Epithelial cell of proximal tubule (primary cell): ENCODE results near the gene TMEM94. TPM values are rescaled to one million over a fixed set of nuclear protein-coding genes. Genes with fewer than 3 reads are reported as not detected.

Source experiments
- DNase-seq: peaks from one replicate; pipeline ENCODE4 v3.0.0-alpha.2; 2011; ENCODE audit warnings: low read depth
- H3K4me3 ChIP-seq: 2 replicates; pipeline ENCODE4 v1.5.1; 2011; ENCODE audit warnings: low read depth, mild to moderate bottlenecking, low read length
- total RNA-seq: library from RNA; depleted of rRNA; stranded (reverse); fragments of >200 nt; gene quantifications from 2 replicates; pipeline ENCODE4 v1.2.3, GENCODE V29; 2015
- TF ChIP-seq, protein P1 (sequence below): conservative IDR thresholded peaks from 2 replicates; pipeline ENCODE4 v1.5.1; 2012; ENCODE audit warnings: low read depth, mild to moderate bottlenecking, low read length

The TMEM94 gene
- total RNA-seq, 1 donor from 2014 or later: 65.3 TPM

GRCh38 chr17:75499313-75500022 is 43.0 kb downstream of the TMEM94 start:
- TF ChIP-seq, protein P1, sequence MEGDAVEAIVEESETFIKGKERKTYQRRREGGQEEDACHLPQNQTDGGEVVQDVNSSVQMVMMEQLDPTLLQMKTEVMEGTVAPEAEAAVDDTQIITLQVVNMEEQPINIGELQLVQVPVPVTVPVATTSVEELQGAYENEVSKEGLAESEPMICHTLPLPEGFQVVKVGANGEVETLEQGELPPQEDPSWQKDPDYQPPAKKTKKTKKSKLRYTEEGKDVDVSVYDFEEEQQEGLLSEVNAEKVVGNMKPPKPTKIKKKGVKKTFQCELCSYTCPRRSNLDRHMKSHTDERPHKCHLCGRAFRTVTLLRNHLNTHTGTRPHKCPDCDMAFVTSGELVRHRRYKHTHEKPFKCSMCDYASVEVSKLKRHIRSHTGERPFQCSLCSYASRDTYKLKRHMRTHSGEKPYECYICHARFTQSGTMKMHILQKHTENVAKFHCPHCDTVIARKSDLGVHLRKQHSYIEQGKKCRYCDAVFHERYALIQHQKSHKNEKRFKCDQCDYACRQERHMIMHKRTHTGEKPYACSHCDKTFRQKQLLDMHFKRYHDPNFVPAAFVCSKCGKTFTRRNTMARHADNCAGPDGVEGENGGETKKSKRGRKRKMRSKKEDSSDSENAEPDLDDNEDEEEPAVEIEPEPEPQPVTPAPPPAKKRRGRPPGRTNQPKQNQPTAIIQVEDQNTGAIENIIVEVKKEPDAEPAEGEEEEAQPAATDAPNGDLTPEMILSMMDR: no peak
- DNase-seq: no peak
- H3K4me3 ChIP-seq: no peak overlapping the region

GRCh38 chr17:75500419-75501216 is 44.2 kb downstream of the TMEM94 start:
- no peak for DNase-seq
- no peak overlapping the region for H3K4me3 ChIP-seq
- TF ChIP-seq, protein P1: no peak

DNA sequence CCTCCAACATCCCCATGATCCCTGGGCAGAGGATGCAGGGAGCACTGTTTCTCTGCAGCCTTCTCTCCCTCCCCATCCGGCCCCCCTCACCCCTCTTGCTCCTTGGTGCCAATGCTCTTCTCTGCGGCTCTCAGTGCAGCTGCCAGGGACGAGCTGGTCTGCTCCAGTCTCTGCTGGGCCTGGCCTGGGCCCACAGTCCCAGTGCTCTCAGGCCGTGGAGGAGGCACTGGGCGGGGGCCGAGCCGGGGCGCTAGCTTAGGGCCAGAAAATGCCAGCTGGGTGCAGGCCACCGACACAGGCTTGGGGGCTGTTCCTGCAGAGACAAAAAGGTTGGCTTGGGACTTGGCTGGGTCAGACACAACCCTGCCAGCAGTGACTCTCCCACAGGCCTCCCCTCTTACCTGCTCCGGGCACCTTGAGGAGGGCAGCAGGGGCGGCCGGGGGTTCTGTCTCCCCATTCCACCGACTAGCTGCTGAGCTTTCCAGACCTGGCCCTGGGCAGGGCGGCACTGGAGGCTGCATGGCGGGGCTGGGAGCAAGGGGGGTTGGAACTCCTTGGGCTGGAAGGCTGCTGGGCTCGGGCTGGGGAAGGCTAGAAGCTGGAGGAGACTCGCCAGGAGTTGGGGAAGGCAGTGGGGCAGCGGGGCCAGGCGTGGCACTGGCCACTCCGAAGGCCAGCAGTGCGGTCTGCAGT is 45.1 kb downstream of the TMEM94 start:
- no peak for DNase-seq
- TF ChIP-seq, protein P1: no peak

GRCh38 chr17:75502072-75502720 is 45.8 kb downstream of the TMEM94 start:
- H3K4me3 ChIP-seq: no peak overlapping the region
- DNase-seq: no peak
- TF ChIP-seq, protein P1: no peak

More for the DNA sequence above, 45.1 kb downstream of the TMEM94 start:
- H3K4me3 ChIP-seq: no peak overlapping the region

- no peak for DNase-seq
- H3K4me3 ChIP-seq: no peak overlapping the region
- TF ChIP-seq, protein P1: no peak
Observed at GRCh38 chr17:75502721-75503329, 46.4 kb downstream of the TMEM94 start.

DNA sequence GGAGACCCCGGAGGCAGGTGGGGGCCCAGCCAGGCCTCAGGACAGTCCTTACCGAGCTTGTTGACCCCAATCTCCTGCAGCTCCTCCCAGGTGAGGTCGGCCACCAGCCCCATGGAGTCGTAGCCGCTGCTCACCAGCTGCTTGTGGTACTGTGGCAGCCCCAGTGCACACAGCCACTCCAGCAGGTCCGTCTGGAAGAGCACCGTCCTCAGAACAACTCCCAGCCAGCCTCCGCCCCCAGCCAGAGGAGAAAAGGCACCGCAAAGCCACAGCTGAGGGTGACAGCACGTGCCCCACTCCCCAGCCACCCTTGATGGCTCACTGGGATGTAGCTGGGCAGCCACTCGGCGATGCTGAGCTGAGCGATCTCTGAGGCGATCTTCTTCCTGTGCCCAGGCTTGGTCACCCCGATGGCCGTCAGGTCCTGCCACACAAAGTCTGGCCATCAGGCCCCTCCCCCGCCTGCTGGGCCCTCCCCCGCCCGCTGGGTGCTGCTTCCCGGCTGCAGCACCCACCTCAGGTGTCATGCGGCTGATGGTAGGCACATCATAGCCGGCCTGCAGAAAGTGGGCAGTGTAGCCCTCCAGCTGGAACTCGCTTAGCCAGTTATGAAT is 47.0 kb downstream of the TMEM94 start:
- TF ChIP-seq, protein P1: no peak
- H3K4me3 ChIP-seq: no peak overlapping the region
- no peak for DNase-seq
